WERI-Rb-1 (cell line): ENCODE data around the gene SPRR3.
A peak's percentile ranks its signal among the peaks of the same experiment; 100 is the strongest.

Experiments used
- DNase-seq: peaks from one replicate; pipeline ENCODE4 v3.0.0-alpha.2; 2020
- H3K27ac ChIP-seq: fragments of 250-450 bp; sonication (Bioruptor Pico); 2 replicates; pipeline ENCODE4 v1.5.1; 2020; ENCODE audit warnings: mild to moderate bottlenecking, moderate library complexity
- H3K27me3 ChIP-seq: fragments of 250-450 bp; sonication (Bioruptor Pico); 2 replicates; pipeline ENCODE4 v1.5.1; 2021; ENCODE audit warnings: mild to moderate bottlenecking, low read depth, moderate library complexity; ENCODE audit not compliant: insufficient read depth, severe bottlenecking
- H3K36me3 ChIP-seq: fragments of 250-450 bp; sonication (Bioruptor Pico); 2 replicates; pipeline ENCODE4 v1.5.1; 2020; ENCODE audit warnings: mild to moderate bottlenecking, moderate library complexity
- H3K4me3 ChIP-seq: 2 replicates; pipeline ENCODE4 v1.5.1; 2011; ENCODE audit warnings: low read depth, mild to moderate bottlenecking, control low read depth, low read length
- H3K9me3 ChIP-seq: fragments of 250-450 bp; sonication (Bioruptor Pico); 2 replicates; pipeline ENCODE4 v1.5.1; 2021; ENCODE audit warnings: mild to moderate bottlenecking, moderate library complexity; ENCODE audit not compliant: severe bottlenecking
- CTCF ChIP-seq: IDR thresholded peaks from 2 replicates; pipeline ENCODE4 v1.5.1; 2011; ENCODE audit warnings: low read depth, mild to moderate bottlenecking, control low read depth, inconsistent platforms, low read length

SPRR3 gene

GRCh38 chr1:153001382-153001781 lies at the start of gene SPRR3:
SPRR3 (plus strand) TSS chr1:153001749; CDS start chr1:153003021, 1,272 bp downstream.
- TF ChIP-seq CTCF = no peak
- Histone ChIP-seq H3K36me3 (no peaks in the 10 kb centered on the region), H3K4me3 (no peak within 1 kb of the TSS), H3K27me3 (no peaks in the 10 kb centered on the region), H3K27ac (no peak within 1 kb of the TSS), H3K9me3 (peaks cover 7% of the 10 kb centered on the region)
- DNase-seq = no peak

GRCh38 chr1:152953761-152954160 lies 47.8 kb upstream of the SPRR3 start:
- no peaks in the 10 kb centered on the region for H3K27me3 ChIP-seq
- no peak for DNase-seq
- peaks cover 10% of the 10 kb centered on the region for H3K9me3 ChIP-seq
- no peak for TF ChIP-seq CTCF
- H3K36me3 ChIP-seq = no peaks in the 10 kb centered on the region
- no peak overlapping the region for H3K4me3 ChIP-seq
- H3K27ac ChIP-seq = no peak overlapping the region

- no peaks in the 10 kb centered on the region for H3K36me3 ChIP-seq
- DNase-seq = peak; percentile 59
- TF ChIP-seq CTCF = no peak
- no peak overlapping the region for H3K27ac ChIP-seq
- H3K27me3 ChIP-seq = no peaks in the 10 kb centered on the region
- H3K4me3 ChIP-seq = no peak overlapping the region
- H3K9me3 ChIP-seq = peaks cover 10% of the 10 kb centered on the region
These were observed 47.1 kb upstream of the SPRR3 start for GRCh38 chr1:152954436-152954835.

GRCh38 chr1:152957561-152957960 lies 44.0 kb upstream of the SPRR3 start:
- Histone ChIP-seq H3K36me3 (no peaks in the 10 kb centered on the region), H3K27ac (no peak overlapping the region), H3K27me3 (no peaks in the 10 kb centered on the region), H3K4me3 (no peak overlapping the region), H3K9me3 (peaks cover 20% of the 10 kb centered on the region)
- no peak for DNase-seq
- no peak for TF ChIP-seq CTCF

GRCh38 chr1:152959273-152959672 lies 42.3 kb upstream of the SPRR3 start:
- no peaks in the 10 kb centered on the region for H3K27me3 ChIP-seq
- no peak for TF ChIP-seq CTCF
- H3K9me3 ChIP-seq = peaks cover 20% of the 10 kb centered on the region
- no peaks in the 10 kb centered on the region for H3K36me3 ChIP-seq
- no peak for DNase-seq
- H3K4me3 ChIP-seq = no peak overlapping the region
- H3K27ac ChIP-seq = no peak overlapping the region

- no peak for TF ChIP-seq CTCF
- Histone ChIP-seq H3K27ac (no peak overlapping the region), H3K4me3 (no peak overlapping the region), H3K9me3 (peaks cover 20% of the 10 kb centered on the region), H3K27me3 (no peaks in the 10 kb centered on the region), H3K36me3 (no peaks in the 10 kb centered on the region)
- no peak for DNase-seq
These were observed 41.6 kb upstream of the SPRR3 start for GRCh38 chr1:152959801-152960451.
